H1 (cell line): ENCODE measurements around the gene SPCS3.

Experiments
- NRF1 ChIP-seq: IDR thresholded peaks from 2 replicates; pipeline ENCODE4 v1.6.1; 2011; ENCODE audit warnings: mild to moderate bottlenecking, low read depth, low read length, improper control_type of control experiment
- POLR2A ChIP-seq, 2 experiments: IDR thresholded peaks; 1 replicate in 1 of 2; 2 replicates in 1 of 2; pipeline ENCODE4 v1.6.1; 2011; ENCODE audit warnings: low read depth in 2 of 2, low read length in 2 of 2, mild to moderate bottlenecking in 2 of 2; ENCODE audit errors: control extremely low read depth in 1 of 2
- SP1 ChIP-seq: IDR thresholded peaks from 2 replicates; pipeline ENCODE4 v1.6.1; 2011; ENCODE audit warnings: low read depth, low read length
- SUZ12 ChIP-seq: fragments of 200-600 bp; sonication (generic); IDR thresholded peaks from 2 replicates; pipeline ENCODE4 v1.6.1; 2012; ENCODE audit warnings: mild to moderate bottlenecking, inconsistent platforms, low read length, moderate library complexity, mixed read lengths

DNA sequence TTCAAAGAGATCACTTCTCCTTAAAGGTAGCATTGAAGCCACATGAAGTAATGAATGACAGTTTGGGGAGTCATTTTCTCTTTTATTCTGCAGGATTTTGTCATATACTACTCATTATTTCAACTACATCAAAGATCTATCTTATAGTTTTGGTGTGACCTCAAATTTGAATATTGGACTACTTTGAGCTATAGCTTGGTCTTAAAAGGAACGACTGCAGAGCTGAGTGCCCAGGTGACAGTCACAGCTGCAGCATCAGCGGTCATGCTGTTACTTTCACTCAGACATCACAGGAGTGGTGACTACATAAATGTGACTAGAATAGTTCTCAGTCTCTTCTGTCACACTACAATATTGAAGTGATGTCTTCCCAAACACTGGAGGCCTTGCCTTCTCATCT lies 10.7 kb upstream of the SPCS3 start:
- TF ChIP-seq SP1 (no peak), NRF1 (no peak), SUZ12 (no peak), POLR2A (IDR thresholded peaks at IDR 0.05; ENCODE audit: control extremely low read depth in 1 of 2, low read depth in 2 of 2, low read length in 2 of 2) (no peak)
